Vagina (tissue), 2 donors: ENCODE data around the gene SSB. TPM values are rescaled to one million over a fixed set of nuclear protein-coding genes. Genes with fewer than 3 reads are reported as not detected.

Experiments used
- DNase-seq, 2 donors: peaks; one replicate each; pipeline ENCODE4 v3.0.0-alpha.2; 2017; ENCODE audit errors: extremely low spot score in 2 of 2
- H3K27ac ChIP-seq: fragments of 200-600 bp; sonication (generic); one replicate; pipeline ENCODE4 v1.5.1; 2019
- H3K27me3 ChIP-seq: fragments of 200-600 bp; sonication (generic); one replicate; pipeline ENCODE4 v1.5.1; 2019
- H3K36me3 ChIP-seq, 2 donors: fragments of 200-600 bp; sonication (generic); one replicate each; pipeline ENCODE4 v1.5.1; 2017 to 2019
- H3K4me1 ChIP-seq: fragments of 200-600 bp; sonication (generic); one replicate; pipeline ENCODE4 v1.5.1; 2019
- H3K4me3 ChIP-seq, 2 donors: fragments of 200-600 bp; sonication (generic); 1 replicate in 1 of 2; 2 replicates in 1 of 2; pipeline ENCODE4 v1.5.1; 2016 to 2019
- H3K9me3 ChIP-seq: fragments of 200-600 bp; sonication (generic); one replicate; pipeline ENCODE4 v1.5.1; 2019
- POLR2A ChIP-seq, 2 donors: fragments of 450-650 bp; IDR thresholded peaks; one replicate each; pipeline ENCODE4 v1.6.1; 2017; ENCODE audit warnings: antibody characterized with exemption in 2 of 2, mild to moderate bottlenecking in 2 of 2, moderate library complexity in 2 of 2
- POLR2AphosphoS5 ChIP-seq, 2 donors: sonication (generic); formaldehyde crosslinking; IDR thresholded peaks; one replicate each; pipeline ENCODE4 v1.9.0; 2017; ENCODE audit warnings: antibody characterized with exemption in 2 of 2, mild to moderate bottlenecking in 2 of 2, low read depth in 1 of 2; ENCODE audit not compliant: insufficient read depth in 1 of 2
- intact Hi-C: fragments of 100-400 bp; cut with DNase I; formaldehyde crosslinking; loops from one replicate; pipeline ENCODE4 v1.15.1; 2023
- total RNA-seq: library from RNA; depleted of rRNA; stranded (reverse); fragments of >200 nt; gene quantifications from one replicate; pipeline ENCODE4 v1.2.3, GENCODE V29; 2016
- TF ChIP-seq, protein P1 (sequence below), 3 experiments: fragments of 450-650 bp in 2 of 3; fragments of 200-600 bp in 1 of 3; sonication (generic) in 1 of 3; IDR thresholded peaks; one replicate each; pipeline ENCODE4 v1.5.1; 2017 to 2019; ENCODE audit warnings: antibody characterized with exemption in 3 of 3, mild to moderate bottlenecking in 2 of 3, moderate library complexity in 2 of 3

Gene SSB
- total RNA-seq, 1 donor from 2014 or later = 47.1 TPM

GRCh38 chr2:169822785-169823392 is 24.2 kb downstream of the SSB start:
- no peak for TF ChIP-seq POLR2AphosphoS5 (IDR thresholded peaks at IDR 0.05; ENCODE audit: insufficient read depth in 1 of 2, low read depth in 1 of 2)
- no peak for TF ChIP-seq POLR2A (IDR thresholded peaks at IDR 0.05)
- TF ChIP-seq, protein P1, sequence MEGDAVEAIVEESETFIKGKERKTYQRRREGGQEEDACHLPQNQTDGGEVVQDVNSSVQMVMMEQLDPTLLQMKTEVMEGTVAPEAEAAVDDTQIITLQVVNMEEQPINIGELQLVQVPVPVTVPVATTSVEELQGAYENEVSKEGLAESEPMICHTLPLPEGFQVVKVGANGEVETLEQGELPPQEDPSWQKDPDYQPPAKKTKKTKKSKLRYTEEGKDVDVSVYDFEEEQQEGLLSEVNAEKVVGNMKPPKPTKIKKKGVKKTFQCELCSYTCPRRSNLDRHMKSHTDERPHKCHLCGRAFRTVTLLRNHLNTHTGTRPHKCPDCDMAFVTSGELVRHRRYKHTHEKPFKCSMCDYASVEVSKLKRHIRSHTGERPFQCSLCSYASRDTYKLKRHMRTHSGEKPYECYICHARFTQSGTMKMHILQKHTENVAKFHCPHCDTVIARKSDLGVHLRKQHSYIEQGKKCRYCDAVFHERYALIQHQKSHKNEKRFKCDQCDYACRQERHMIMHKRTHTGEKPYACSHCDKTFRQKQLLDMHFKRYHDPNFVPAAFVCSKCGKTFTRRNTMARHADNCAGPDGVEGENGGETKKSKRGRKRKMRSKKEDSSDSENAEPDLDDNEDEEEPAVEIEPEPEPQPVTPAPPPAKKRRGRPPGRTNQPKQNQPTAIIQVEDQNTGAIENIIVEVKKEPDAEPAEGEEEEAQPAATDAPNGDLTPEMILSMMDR (IDR thresholded peaks at IDR 0.05) = no peak
- no peaks in the 10 kb centered on the region for H3K9me3 ChIP-seq
- H3K4me1 ChIP-seq = peaks cover 39% of the 10 kb centered on the region
- H3K27me3 ChIP-seq = no peaks in the 10 kb centered on the region
- no peak overlapping the region for H3K4me3 ChIP-seq
- peaks cover 0 to 7% of the 10 kb centered on the region in 2 donors for H3K36me3 ChIP-seq
- no peak overlapping the region for H3K27ac ChIP-seq
- intact Hi-C loops = loop anchor here (1.0 kb wide), 1 partner anchor 22 kb away; no protein-coding TSS in a partner anchor
- no peak for DNase-seq

DNA sequence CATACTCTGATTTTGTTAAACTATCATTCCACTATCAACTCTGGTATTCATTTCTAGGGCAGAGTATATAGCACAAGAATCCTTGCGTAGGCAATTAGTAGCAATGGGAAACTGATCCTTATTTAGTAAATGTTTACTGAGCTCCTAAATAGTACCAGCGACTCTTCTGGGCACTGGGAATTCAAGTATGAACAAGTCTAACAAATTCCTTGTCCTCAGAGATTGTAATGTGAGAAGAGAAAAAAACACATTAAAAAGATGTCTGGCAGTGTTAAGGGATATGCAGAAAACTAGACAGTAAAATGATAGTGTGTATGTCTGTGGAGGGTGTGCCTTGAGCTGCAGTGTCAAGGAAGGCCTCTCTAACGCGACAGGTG is 25.3 kb downstream of the SSB start:
- Histone ChIP-seq H3K27me3 (no peaks in the 10 kb centered on the region), H3K4me3 (peak overlapping the region; percentile 65 to 74), H3K27ac (peak overlapping the region; percentile 71), H3K9me3 (no peaks in the 10 kb centered on the region), H3K4me1 (peaks cover 46% of the 10 kb centered on the region), H3K36me3 (peaks cover 0 to under 1% of the 10 kb centered on the region in 2 donors)
- DNase-seq = no peak
- TF ChIP-seq, protein P1 (IDR thresholded peaks at IDR 0.05) = no peak
- TF ChIP-seq POLR2AphosphoS5 (IDR thresholded peaks at IDR 0.05; ENCODE audit: insufficient read depth in 1 of 2, low read depth in 1 of 2) (no peak), POLR2A (IDR thresholded peaks at IDR 0.05) (no peak)
- intact Hi-C loops = no loop called here

DNA sequence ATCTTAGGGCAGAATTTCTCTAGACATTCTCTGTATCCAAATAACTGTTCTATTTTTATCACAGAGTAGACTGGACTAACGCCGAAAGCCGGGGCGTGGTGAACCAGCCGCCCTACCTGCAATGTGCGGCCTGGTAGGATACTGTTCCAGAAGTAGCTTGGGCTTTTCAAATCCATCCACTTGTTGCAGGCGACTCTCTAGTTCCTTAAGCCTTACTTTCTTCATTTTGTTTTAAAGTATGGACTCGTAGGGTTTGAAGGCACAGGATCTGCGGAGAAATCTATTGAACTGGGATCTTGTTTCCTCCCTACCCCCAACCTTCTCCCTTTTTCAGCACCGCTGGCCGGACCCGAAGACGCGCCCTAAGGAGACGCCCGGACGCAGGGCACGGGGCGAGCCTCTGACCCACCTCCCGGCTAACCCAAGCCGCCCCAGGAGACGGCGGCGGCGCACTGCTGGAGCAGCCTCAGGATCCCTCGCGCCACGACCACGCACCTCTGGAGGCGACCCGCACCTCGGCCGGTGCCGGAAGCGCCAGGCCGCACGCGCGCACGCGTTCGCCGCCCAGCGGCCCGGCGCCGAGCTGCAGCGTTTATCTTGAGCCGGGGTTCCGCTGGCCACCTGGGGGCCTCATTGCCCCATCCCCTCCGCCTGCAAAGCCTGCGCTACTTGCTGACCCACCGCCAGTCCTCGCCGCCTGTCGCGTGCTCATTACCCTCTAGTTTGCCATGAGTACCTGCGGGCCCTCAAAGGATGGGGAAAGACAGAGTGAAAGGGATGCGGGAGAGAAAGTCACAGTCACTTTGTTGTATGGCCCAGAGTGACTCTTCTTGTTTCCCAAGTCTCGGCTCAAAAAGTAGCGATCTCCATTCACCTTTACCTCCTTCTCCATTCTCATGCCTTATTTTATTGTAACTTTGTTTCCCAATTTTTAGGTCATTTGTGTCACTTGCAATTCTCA is 26.0 kb downstream of the SSB start, which contains the start of gene METTL5:
METTL5 (minus strand) TSS at position 533 of the 961 bp plus-strand sequence; CDS start at position 225, 308 bp downstream.
- Histone ChIP-seq H3K9me3 (no peaks in the 10 kb centered on the region), H3K36me3 (no peaks in the 10 kb centered on the region), H3K4me1 (peaks cover 53% of the 10 kb centered on the region), H3K27me3 (no peaks in the 10 kb centered on the region), H3K4me3 (peak within 1 kb of the TSS; percentile 65 to 74), H3K27ac (peak within 1 kb of the TSS; percentile 71)
- TF ChIP-seq POLR2A (IDR thresholded peaks at IDR 0.05) (peak in 1 of 2 donors; percentile 41), POLR2AphosphoS5 (IDR thresholded peaks at IDR 0.05; ENCODE audit: insufficient read depth in 1 of 2, low read depth in 1 of 2) (peak in 1 of 2 donors; percentile 75)
- TF ChIP-seq, protein P1 (IDR thresholded peaks at IDR 0.05) = peak; percentile 75 to 96 (median 87)
- intact Hi-C loops = no loop called here
- peak in 1 of 2 donors; percentile 89 for DNase-seq

DNA sequence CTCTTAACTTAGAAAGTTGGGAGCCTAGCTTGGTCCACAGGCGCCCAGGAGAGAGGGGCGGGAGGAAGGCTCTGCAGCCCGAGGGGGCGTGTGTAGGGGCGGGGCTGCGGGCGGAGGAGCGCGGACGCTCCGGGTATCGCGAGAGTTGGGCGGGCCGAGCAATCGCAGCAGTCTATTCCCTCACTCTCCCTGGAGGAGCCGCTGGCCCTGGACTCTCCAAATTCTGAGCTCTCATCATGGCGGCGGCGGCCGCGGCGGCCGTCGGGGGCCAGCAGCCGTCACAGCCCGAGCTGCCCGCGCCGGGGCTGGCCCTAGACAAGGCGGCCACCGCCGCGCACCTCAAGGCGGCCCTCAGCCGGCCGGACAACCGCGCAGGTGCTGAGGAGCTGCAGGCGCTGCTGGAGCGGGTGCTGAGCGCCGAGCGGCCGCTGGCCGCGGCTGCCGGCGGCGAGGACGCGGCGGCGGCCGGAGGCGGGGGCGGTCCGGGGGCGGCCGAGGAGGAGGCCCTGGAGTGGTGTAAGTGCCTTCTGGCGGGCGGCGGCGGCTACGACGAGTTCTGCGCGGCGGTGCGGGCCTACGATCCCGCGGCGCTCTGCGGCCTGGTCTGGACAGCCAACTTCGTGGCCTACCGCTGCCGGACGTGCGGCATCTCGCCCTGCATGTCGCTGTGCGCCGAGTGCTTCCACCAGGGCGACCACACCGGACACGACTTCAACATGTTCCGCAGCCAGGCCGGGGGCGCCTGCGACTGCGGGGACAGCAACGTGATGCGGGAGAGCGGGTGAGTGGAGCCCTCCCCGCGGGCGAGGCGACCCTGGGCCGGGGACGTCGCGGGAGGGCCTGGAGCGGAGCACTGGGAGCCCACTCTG is 28.8 kb downstream of the SSB start, which contains the start of gene UBR3:
UBR3 (plus strand) TSS at position 183 of the 869 bp plus-strand sequence; CDS start at position 237, 54 bp downstream.
- peak in 1 of 2 donors; percentile 91 for DNase-seq
- Histone ChIP-seq H3K27ac (peak within 1 kb of the TSS; percentile 81), H3K9me3 (no peaks in the 10 kb centered on the region), H3K4me3 (peak within 1 kb of the TSS; percentile 95 to 97), H3K36me3 (no peaks in the 10 kb centered on the region), H3K4me1 (peaks cover 72% of the 10 kb centered on the region), H3K27me3 (no peaks in the 10 kb centered on the region)
- peak; percentile 67 to 83 for TF ChIP-seq POLR2AphosphoS5 (IDR thresholded peaks at IDR 0.05; ENCODE audit: insufficient read depth in 1 of 2, low read depth in 1 of 2)
- peak in 1 of 2 donors; percentile 86 for TF ChIP-seq POLR2A (IDR thresholded peaks at IDR 0.05)
- TF ChIP-seq, protein P1 (IDR thresholded peaks at IDR 0.05) = peak in 1 of 3 experiments; percentile 27
- intact Hi-C loops = no loop called here
